IMR-90 (cell line): ENCODE data around the gene FCGR2B. TPM values are rescaled to one million over a fixed set of nuclear protein-coding genes. Genes with fewer than 3 reads are reported as not detected.
"Not testable (repeated sequence)": the region's sequence is repeated elsewhere in the genome, so short reads cannot be mapped to it uniquely, and the experiment has no call there.

ENCODE experiments used
- ATAC-seq: fragments of 200-7000 bp; cut with Tn5 transposase; 2 replicates; pipeline ENCODE4 v1.9.1; 2020; ENCODE audit warnings: low read depth, mild to moderate bottlenecking, moderate library complexity
- BruUV-seq: library from RNA; stranded (reverse); fragments of 400-500 nt; replicated peaks from 2 replicates; lab custom pipeline; 2021; lab: Mats Ljungman, UMichigan
- CTCF ChIA-PET: fragments of 300-600 bp; formaldehyde crosslinking; extraction: SDS; loops from one replicate; lab custom pipeline; 2021; ENCODE audit warnings: antibody characterized with exemption; lab: Yijun Ruan, JAX
- POLR2A ChIA-PET: fragments of 300-600 bp; sonication (Branson Sonifier 250); formaldehyde crosslinking; loops from one replicate; lab custom pipeline; 2022; ENCODE audit warnings: antibody characterized with exemption; ENCODE audit not compliant: unreplicated experiment; lab: Charles Lee
- DNase-seq: peaks from one replicate; pipeline ENCODE4 v3.0.0; 2013
- H2AFZ ChIP-seq: replicated peaks from 2 replicates; pipeline ENCODE3; 2013; ENCODE audit warnings: low read length, mild to moderate bottlenecking; ENCODE audit not compliant: poor library complexity
- H2AK5ac ChIP-seq: 2 replicates; pipeline ENCODE4 v1.6.1; 2013; ENCODE audit warnings: low read depth, low read length, inconsistent platforms
- H2AK9ac ChIP-seq: replicated peaks from 2 replicates; pipeline ENCODE3; 2013; ENCODE audit warnings: mild to moderate bottlenecking, low read depth, low read length, moderate library complexity; ENCODE audit not compliant: poor library complexity
- H2BK120ac ChIP-seq: 2 replicates; pipeline ENCODE4 v1.6.1; 2013; ENCODE audit warnings: low read depth, low read length, inconsistent platforms
- H2BK15ac ChIP-seq: 3 replicates; pipeline ENCODE4 v1.6.1; 2013; ENCODE audit warnings: low read depth, low read length, inconsistent platforms
- H2BK20ac ChIP-seq: 2 replicates; pipeline ENCODE4 v1.6.1; 2013; ENCODE audit warnings: low read depth, mild to moderate bottlenecking, inconsistent platforms, low read length, moderate library complexity
- H2BK5ac ChIP-seq: 2 replicates; pipeline ENCODE4 v1.6.1; 2013; ENCODE audit warnings: mild to moderate bottlenecking, low read depth, low read length, inconsistent platforms; ENCODE audit not compliant: poor library complexity, severe bottlenecking
- H3K14ac ChIP-seq: replicated peaks from 2 replicates; pipeline ENCODE4 v1.6.1; 2013; ENCODE audit warnings: low read depth, low read length, inconsistent platforms
- H3K18ac ChIP-seq: 2 replicates; pipeline ENCODE4 v1.6.1; 2013; ENCODE audit warnings: low read depth, low read length, control low read depth
- H3K23ac ChIP-seq: 2 replicates; pipeline ENCODE4 v1.6.1; 2013; ENCODE audit warnings: low read depth, low read length, inconsistent platforms
- H3K27ac ChIP-seq: 2 replicates; pipeline ENCODE4 v1.5.1; 2013; ENCODE audit warnings: mild to moderate bottlenecking, control low read depth, low read length; ENCODE audit not compliant: insufficient read depth
- H3K27me3 ChIP-seq: 2 replicates; pipeline ENCODE4 v1.6.1; 2013; ENCODE audit warnings: low read length; ENCODE audit not compliant: control insufficient read depth, insufficient read depth
- H3K36me3 ChIP-seq: 2 replicates; pipeline ENCODE4 v1.6.1; 2013; ENCODE audit warnings: low read length, mixed read lengths; ENCODE audit not compliant: control insufficient read depth, insufficient read depth
- H3K4ac ChIP-seq: 2 replicates; pipeline ENCODE4 v1.6.1; 2013; ENCODE audit warnings: low read depth, low read length, inconsistent platforms
- H3K4me1 ChIP-seq: 2 replicates; pipeline ENCODE4 v1.6.1; 2013; ENCODE audit warnings: low read length, mixed read lengths; ENCODE audit not compliant: control insufficient read depth, insufficient read depth
- H3K4me2 ChIP-seq: 2 replicates; pipeline ENCODE4 v1.6.1; 2013; ENCODE audit warnings: low read depth, mild to moderate bottlenecking, control low read depth, low read length, moderate library complexity
- H3K4me3 ChIP-seq: 2 replicates; pipeline ENCODE4 v1.5.1; 2013; ENCODE audit warnings: low read depth, mild to moderate bottlenecking, control low read depth, low read length, moderate library complexity; ENCODE audit not compliant: insufficient read depth
- H3K56ac ChIP-seq: 2 replicates; pipeline ENCODE4 v1.6.1; 2013; ENCODE audit warnings: low read length, inconsistent platforms; ENCODE audit not compliant: insufficient read depth; ENCODE audit errors: extremely low read depth
- H3K79me1 ChIP-seq, 2 experiments: 2 replicates each; pipeline ENCODE4 v1.6.1; 2013; ENCODE audit warnings: low read length in 2 of 2, inconsistent platforms in 1 of 2, low read depth in 1 of 2
- H3K9ac ChIP-seq: 2 replicates; pipeline ENCODE4 v1.6.1; 2013; ENCODE audit warnings: low read depth, low read length, control low read depth
- H3K9me1 ChIP-seq: 2 replicates; pipeline ENCODE4 v1.6.1; 2013; ENCODE audit warnings: low read length, inconsistent platforms; ENCODE audit not compliant: insufficient read depth
- H3K9me3 ChIP-seq: 2 replicates; pipeline ENCODE4 v1.6.1; 2013; ENCODE audit warnings: low read length; ENCODE audit not compliant: control insufficient read depth, insufficient read depth
- H4K20me1 ChIP-seq: 2 replicates; pipeline ENCODE4 v1.6.1; 2013; ENCODE audit warnings: low read length, inconsistent platforms; ENCODE audit not compliant: insufficient read depth
- H4K5ac ChIP-seq: 2 replicates; pipeline ENCODE4 v1.6.1; 2013; ENCODE audit warnings: mild to moderate bottlenecking, low read depth, low read length, control low read depth
- H4K8ac ChIP-seq, 2 experiments: 2 replicates each; pipeline ENCODE4 v1.6.1; 2013; ENCODE audit warnings: low read depth in 2 of 2, low read length in 2 of 2, control low read depth in 1 of 2, inconsistent platforms in 1 of 2
- H4K91ac ChIP-seq: 2 replicates; pipeline ENCODE4 v1.6.1; 2013; ENCODE audit warnings: low read depth, low read length, inconsistent platforms; ENCODE audit not compliant: insufficient read depth
- CTCF ChIP-seq: conservative IDR thresholded peaks from 2 replicates; pipeline ENCODE4 v1.5.1; 2012; ENCODE audit warnings: mild to moderate bottlenecking, low read depth, low read length, improper control_type of control experiment
- RAD21 ChIP-seq: IDR thresholded peaks from 2 replicates; pipeline ENCODE4 v1.6.1; 2012; ENCODE audit warnings: low read length, improper control_type of control experiment
- SMC3 ChIP-seq: fragments of 150-350 bp; IDR thresholded peaks from 2 replicates; pipeline ENCODE4 v1.6.1; 2016; ENCODE audit warnings: low read depth, mild to moderate bottlenecking, antibody characterized with exemption, low read length, moderate library complexity
- WGBS, 2 experiments: methylation state at CpG; one replicate each; pipeline versions ENCODE4 v1.1.5 to v1.1.7; 2013; ENCODE audit warnings: missing lambda C conversion rate in 2 of 2; ENCODE audit not compliant: insufficient read length in 1 of 2; ENCODE audit errors: extremely low coverage in 2 of 2; 5-methylcytosine and 5-hydroxymethylcytosine counted together
- dilution Hi-C: fragments of 300-500 bp; cut with HindIII; formaldehyde crosslinking; loops from one replicate; pipeline ENCODE4 v1.14.3; 2018; ENCODE audit warnings: low sequenced_read_pairs; ENCODE audit not compliant: unreplicated experiment
- in situ Hi-C: fragments of 300-500 bp; cut with MboI; formaldehyde crosslinking; loops from 3 replicates; pipeline ENCODE4 v1.14.3; 2019; ENCODE audit warnings: low sequenced_read_pairs, inconsistent platforms, mixed read lengths
- intact Hi-C: fragments of 100-400 bp; cut with micrococcal nuclease; formaldehyde crosslinking; loops from 2 replicates; pipeline ENCODE4 v1.10.0; 2022
- polyA plus RNA-seq, 3 experiments: library from polyadenylated mRNA; depleted of rRNA; stranded (reverse); fragments of >200 nt; gene quantifications; 2 replicates each; pipeline ENCODE4 v1.2.3, GENCODE V29; 2012; ENCODE audit warnings: low replicate concordance in 1 of 3
- total RNA-seq: library from RNA; depleted of rRNA; stranded (reverse); fragments of >200 nt; gene quantifications from 2 replicates; pipeline ENCODE4 v1.2.3, GENCODE V29; 2012

Gene FCGR2B
- total and polyA plus RNA-seq, 2 of the 4 experiments (the other 2 are of a cell fraction), result not detected

- H4K5ac ChIP-seq, H3K27me3 ChIP-seq, H3K9me1 ChIP-seq, H3K4ac ChIP-seq, H2BK120ac ChIP-seq, H4K20me1 ChIP-seq, H2AFZ ChIP-seq, H3K79me1 ChIP-seq, H3K4me1 ChIP-seq, dilution Hi-C loops, H4K8ac ChIP-seq, H2AK5ac ChIP-seq, H2BK15ac ChIP-seq, H4K91ac ChIP-seq, H3K4me2 ChIP-seq, H2BK5ac ChIP-seq, H2AK9ac ChIP-seq, BruUV-seq, H3K56ac ChIP-seq, H3K27ac ChIP-seq, intact Hi-C loops, H3K9ac ChIP-seq, H3K14ac ChIP-seq, POLR2A ChIA-PET, H3K23ac ChIP-seq, H3K4me3 ChIP-seq, H3K36me3 ChIP-seq, H3K18ac ChIP-seq, H3K9me3 ChIP-seq, H2BK20ac ChIP-seq: not testable (repeated sequence)
- ATAC-seq, result peak; percentile 48; the same call in 1 of the 2 replicates
- in situ Hi-C loops, result loop anchor here (25.0 kb wide), 1 partner anchor 90 kb away; the partner anchor contains the start of gene DUSP12
- DNase-seq, result peak; percentile 25
- WGBS, 2 experiments, result no CpG with 5 or more reads among the region's 13 CpGs
- TF ChIP-seq SMC3 (peak; percentile 66), RAD21 (peak; percentile 64), CTCF (peak; percentile 48)
- CTCF ChIA-PET, result interaction anchor here (1.1 kb wide), 1 partner anchor 94 kb away, joined by 3 read pairs; no protein-coding TSS in a partner anchor
Measured at GRCh38 chr1:161647507-161648360, 15.2 kb upstream of the FCGR2B start.

- H2BK15ac ChIP-seq, H4K8ac ChIP-seq, H3K27ac ChIP-seq, H2BK120ac ChIP-seq, POLR2A ChIA-PET, H3K27me3 ChIP-seq, ATAC-seq, H3K4me3 ChIP-seq, H3K4ac ChIP-seq, BruUV-seq, H2AK5ac ChIP-seq, H2AFZ ChIP-seq, H4K5ac ChIP-seq, H3K36me3 ChIP-seq, H3K4me2 ChIP-seq, H3K9me3 ChIP-seq, H3K14ac ChIP-seq, H3K79me1 ChIP-seq, H3K56ac ChIP-seq, DNase-seq, H4K91ac ChIP-seq, H2AK9ac ChIP-seq, in situ Hi-C loops, H3K4me1 ChIP-seq, dilution Hi-C loops, H3K18ac ChIP-seq, H2BK5ac ChIP-seq, H3K9ac ChIP-seq, H2BK20ac ChIP-seq, H3K9me1 ChIP-seq, intact Hi-C loops, H4K20me1 ChIP-seq, H3K23ac ChIP-seq: not testable (repeated sequence)
- CTCF ChIA-PET, result interaction anchor here (0.6 kb wide), 1 partner anchor 71 kb away, joined by 5 read pairs; no protein-coding TSS in a partner anchor
- no CpG with 5 or more reads among the region's 7 CpGs for WGBS, 2 experiments
Measured at GRCh38 chr1:161653541-161653940, 9.4 kb upstream of the FCGR2B start.
